ENCODE results near the gene C4orf33. TPM values are rescaled to one million over a fixed set of nuclear protein-coding genes. Genes with fewer than 3 reads are reported as not detected.

Gene C4orf33
- total RNA-seq, 1 experiment from 2014 or later: 8.6 TPM

DNA sequence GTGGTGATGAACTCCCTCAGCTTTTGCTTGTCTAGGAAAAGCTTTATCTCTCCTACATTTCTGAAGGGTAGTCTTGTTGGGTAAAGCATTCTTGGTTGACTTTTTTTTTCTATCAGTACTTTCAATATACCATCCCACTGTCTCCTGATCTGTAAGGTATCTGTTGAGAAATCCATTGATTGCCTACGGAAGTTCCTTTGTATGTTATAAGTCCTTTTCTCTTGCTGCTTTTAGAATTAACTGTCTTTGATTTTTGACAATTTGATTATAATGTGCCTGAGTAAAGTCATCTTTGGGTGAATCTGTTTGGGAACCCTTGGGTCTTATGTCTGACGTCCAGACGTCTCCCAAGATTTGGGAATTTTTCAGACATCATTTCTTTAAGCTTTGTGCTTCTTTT is 33.4 kb upstream of the C4orf33 start (continued):
- TF ChIP-seq ZBTB33 (IDR thresholded peaks at IDR 0.05; ENCODE audit: extremely low read depth, insufficient replicate concordance, low read length): no peak

DNA sequence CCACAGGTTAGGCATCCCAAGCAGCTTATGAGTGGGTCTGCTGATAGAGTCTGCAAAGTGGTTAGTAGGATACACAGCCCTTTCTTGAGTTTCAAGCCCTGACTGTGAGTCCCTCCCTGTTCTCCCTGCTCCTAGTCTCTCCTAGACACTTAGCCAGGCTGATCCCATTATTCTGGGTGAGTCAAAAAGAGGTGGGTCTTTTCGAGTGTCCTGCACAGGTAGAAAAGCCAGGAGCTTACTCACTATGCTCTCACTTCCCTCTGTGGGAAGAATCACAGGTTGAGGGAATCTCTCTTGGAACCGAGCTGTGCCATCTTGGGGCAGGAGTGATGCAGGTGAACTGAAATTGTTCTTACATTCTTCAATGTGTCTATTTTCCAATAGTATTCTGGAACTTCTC is 32.3 kb upstream of the C4orf33 start:
- Histone ChIP-seq H3K4me2 (ENCODE audit: low read length) (no peak overlapping the region), H3K27me3 (ENCODE audit: insufficient read depth, low read length) (no peaks in the 10 kb centered on the region), H3K9me2 (ENCODE audit: insufficient read depth) (no peaks in the 10 kb centered on the region), H3K27ac (ENCODE audit: low read depth, low read length) (no peak overlapping the region), H3K9me3 (ENCODE audit: control insufficient read depth in 1 of 2, insufficient read depth in 1 of 2, low read depth in 1 of 2, low read length in 2 of 2) (peaks cover 13 to 21% of the 10 kb centered on the region in 2 experiments; a peak in 3 of 4 replicates), H3K9ac (ENCODE audit: low read length) (no peak overlapping the region), H4K20me1 (ENCODE audit: insufficient read depth) (no peaks in the 10 kb centered on the region; the same call in 1 of the 2 replicates), H3K79me2 (ENCODE audit: insufficient read depth, low read length) (peaks cover 6% of the 10 kb centered on the region; the same call in 1 of the 2 replicates), H3K36me3 (ENCODE audit: control insufficient read depth in 1 of 2, insufficient read depth in 2 of 2, low read length in 2 of 2) (peaks cover 0 to 6% of the 10 kb centered on the region in 2 experiments; a peak in 1 of 4 replicates), H2AFZ (ENCODE audit: low read depth, low read length, poor library complexity, severe bottlenecking) (no peak overlapping the region), H3K4me1 (ENCODE audit: control insufficient read depth in 1 of 2, insufficient read depth in 2 of 2, low read length in 2 of 2) (no peaks in the 10 kb centered on the region), H3K4me3 (replicated peaks in 1 of 2; ENCODE audit: low read depth in 1 of 2, low read length in 2 of 2) (no peak overlapping the region)
- DNase-seq (ENCODE audit: low read depth, low spot score) (no peak), ATAC-seq (no peak)
- intact Hi-C loops (cut with micrococcal nuclease): no loop called here
- RAD21 ChIA-PET (ENCODE audit: low non-redundant PET in 1 of 2, low total read pairs in 2 of 2, uncharacterized antibody in 2 of 2, unreplicated experiment in 2 of 2): no interaction called here
- TF ChIP-seq JUND (IDR thresholded peaks at IDR 0.05) (no peak), RAD21 (IDR thresholded peaks at IDR 0.05; ENCODE audit: low read depth) (no peak), ZBTB33 (IDR thresholded peaks at IDR 0.05; ENCODE audit: extremely low read depth, insufficient replicate concordance, low read length) (no peak), REST (IDR thresholded peaks at IDR 0.05; ENCODE audit: low read depth) (no peak), CEBPB (IDR thresholded peaks at IDR 0.05; ENCODE audit: low read depth) (no peak), SRF (IDR thresholded peaks at IDR 0.05; ENCODE audit: low read depth) (no peak)
- TF ChIP-seq, protein P1, sequence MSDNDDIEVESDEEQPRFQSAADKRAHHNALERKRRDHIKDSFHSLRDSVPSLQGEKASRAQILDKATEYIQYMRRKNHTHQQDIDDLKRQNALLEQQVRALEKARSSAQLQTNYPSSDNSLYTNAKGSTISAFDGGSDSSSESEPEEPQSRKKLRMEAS (IDR thresholded peaks at IDR 0.05): no peak
- CTCF ChIA-PET: no interaction called here
- POLR2A ChIA-PET: no interaction called here
- no TSS peak for BruUV-seq (replicated peaks)
